HepG2 (cell line): Measurements from ENCODE around the gene GLCE. TPM values are rescaled to one million over a fixed set of nuclear protein-coding genes. Genes with fewer than 3 reads are reported as not detected.

Experiments used
- ATAC-seq: fragments of 200-7000 bp; cut with Tn5 transposase; 3 replicates; pipeline ENCODE4 v1.9.1; 2020; ENCODE audit warnings: mild to moderate bottlenecking, moderate library complexity
- BruUV-seq: library from RNA; stranded (reverse); fragments of 400-500 nt; replicated peaks from 2 replicates; lab custom pipeline; 2021; lab: Mats Ljungman, UMichigan
- CTCF ChIA-PET: fragments of 300-600 bp; formaldehyde crosslinking; extraction: SDS; loops from one replicate; lab custom pipeline; 2021; ENCODE audit warnings: low total read pairs, inconsistent platforms, low intra/inter-chr PET ratio; lab: Yijun Ruan, JAX
- POLR2A ChIA-PET: fragments of 350-600 bp; sonication (Branson Sonifier 250); formaldehyde crosslinking; loops from one replicate; lab custom pipeline; 2020; ENCODE audit warnings: antibody characterized with exemption, inconsistent platforms; lab: Yijun Ruan, JAX
- DNase-seq: peaks from one replicate; pipeline ENCODE4 v3.0.0-alpha.2; 2015; ENCODE audit warnings: low spot score
- FAIRE-seq: peaks from 3 replicates; lab custom pipeline; 2011; peaks lifted over from hg19 to GRCh38; lab: Jason Lieb, UNC
- H2AFZ ChIP-seq: one replicate; pipeline ENCODE4 v1.6.1; 2011; ENCODE audit warnings: low read length, inconsistent platforms
- H3K27ac ChIP-seq: fragments of 300-600 bp; 3 replicates; pipeline ENCODE4 v1.8.0; 2011; ENCODE audit warnings: mixed run types, mild to moderate bottlenecking, mixed read lengths, low read length, inconsistent platforms; ENCODE audit not compliant: insufficient read depth; ENCODE audit errors: extremely low read length
- H3K27me3 ChIP-seq, 2 experiments: fragments of 200-600 bp in 1 of 2; 2 replicates in 1 of 2; 3 replicates in 1 of 2; pipeline versions ENCODE4 v1.6.0 to v1.8.0; 2011; ENCODE audit warnings: low read length in 2 of 2, mild to moderate bottlenecking in 2 of 2, moderate library complexity in 2 of 2, inconsistent platforms in 1 of 2; ENCODE audit not compliant: insufficient read depth in 2 of 2, control insufficient read depth in 1 of 2
- H3K36me3 ChIP-seq, 2 experiments: fragments of 200-600 bp in 1 of 2; replicated peaks in 1 of 2; 2 replicates in 1 of 2; 3 replicates in 1 of 2; pipeline versions ENCODE4 v1.5.1 to v1.8.0; 2011; ENCODE audit warnings: low read length in 2 of 2, inconsistent platforms in 1 of 2; ENCODE audit not compliant: insufficient read depth in 2 of 2, control insufficient read depth in 1 of 2
- H3K4me1 ChIP-seq: 2 replicates; pipeline ENCODE4 v1.5.1; 2012; ENCODE audit warnings: low read length, inconsistent platforms; ENCODE audit not compliant: insufficient read depth
- H3K4me2 ChIP-seq: 2 replicates; pipeline ENCODE4 v1.6.0; 2011; ENCODE audit warnings: low read depth, low read length, inconsistent platforms
- H3K4me3 ChIP-seq, 3 experiments: fragments of 200-600 bp in 1 of 3; sonication (generic), shearing (Covaris generic) in 1 of 3; replicated peaks in 1 of 3; 2 replicates each; pipeline ENCODE4 v1.5.1; 2011 to 2016; ENCODE audit warnings: low read length in 3 of 3, inconsistent platforms in 2 of 3, low read depth in 2 of 3, mild to moderate bottlenecking in 2 of 3, control low read depth in 1 of 3, mixed read lengths in 1 of 3; ENCODE audit not compliant: insufficient read depth in 1 of 3
- H3K79me2 ChIP-seq: one replicate; pipeline ENCODE4 v1.6.1; 2011; ENCODE audit warnings: low read length, inconsistent platforms; ENCODE audit not compliant: insufficient read depth
- H3K9ac ChIP-seq: 2 replicates; pipeline ENCODE4 v1.6.0; 2011; ENCODE audit warnings: mild to moderate bottlenecking, low read depth, low read length, inconsistent platforms; ENCODE audit not compliant: insufficient read depth
- H3K9me3 ChIP-seq: 2 replicates; pipeline ENCODE4 v1.5.1; 2012; ENCODE audit warnings: mild to moderate bottlenecking, low read length
- H4K20me1 ChIP-seq: 2 replicates; pipeline ENCODE4 v1.6.0; 2011; ENCODE audit warnings: inconsistent platforms, mild to moderate bottlenecking, low read length, moderate library complexity; ENCODE audit not compliant: insufficient read depth
- RBAK ChIP-seq: sonication (generic); formaldehyde crosslinking; IDR thresholded peaks from 2 replicates; pipeline ENCODE4 v1.5.1; 2020; ENCODE audit warnings: mild to moderate bottlenecking, missing genetic modification reagents
- SNAI1 ChIP-seq: sonication (generic); formaldehyde crosslinking; IDR thresholded peaks from 2 replicates; pipeline ENCODE4 v1.5.0; 2020; ENCODE audit warnings: mild to moderate bottlenecking, missing genetic modification reagents, borderline replicate concordance
- SP2 ChIP-seq: sonication (generic); formaldehyde crosslinking; IDR thresholded peaks from 2 replicates; pipeline ENCODE4 v1.5.1; 2020; ENCODE audit warnings: mild to moderate bottlenecking, missing genetic modification reagents
- TAF1 ChIP-seq: sonication (generic); formaldehyde crosslinking; IDR thresholded peaks from 2 replicates; pipeline ENCODE4 v1.4.0; 2020; ENCODE audit warnings: missing genetic modification reagents
- TSC22D2 ChIP-seq: sonication (generic); formaldehyde crosslinking; IDR thresholded peaks from 2 replicates; pipeline ENCODE4 v1.5.1; 2020; ENCODE audit warnings: missing genetic modification reagents, mild to moderate bottlenecking, borderline replicate concordance
- ZC3H13 ChIP-seq: sonication (generic); formaldehyde crosslinking; IDR thresholded peaks from 2 replicates; pipeline ENCODE4 v1.8.1; 2023; ENCODE audit warnings: mild to moderate bottlenecking, missing genetic modification reagents, moderate library complexity
- ZFP36L1 ChIP-seq: sonication (generic); formaldehyde crosslinking; IDR thresholded peaks from 2 replicates; pipeline ENCODE4 v1.8.0; 2022; ENCODE audit warnings: mild to moderate bottlenecking, missing genetic modification reagents, moderate library complexity
- ZKSCAN5 ChIP-seq: sonication (generic); formaldehyde crosslinking; IDR thresholded peaks from 2 replicates; pipeline ENCODE4 v1.5.1; 2020; ENCODE audit warnings: mild to moderate bottlenecking, missing genetic modification reagents
- ZNF10 ChIP-seq: sonication (generic); formaldehyde crosslinking; IDR thresholded peaks from 2 replicates; pipeline ENCODE4 v1.4.0; 2020; ENCODE audit warnings: mild to moderate bottlenecking, low read depth, missing genetic modification reagents, borderline replicate concordance
- ZNF24 ChIP-seq: fragments of 450-650 bp; IDR thresholded peaks from 2 replicates; pipeline ENCODE4 v1.6.1; 2017; ENCODE audit warnings: antibody characterized with exemption, mild to moderate bottlenecking
- ZNF337 ChIP-seq: sonication (generic); formaldehyde crosslinking; IDR thresholded peaks from 2 replicates; pipeline ENCODE4 v1.5.1; 2020; ENCODE audit warnings: missing genetic modification reagents, low read depth, mild to moderate bottlenecking, borderline replicate concordance
- ZNF780A ChIP-seq: sonication (generic); formaldehyde crosslinking; IDR thresholded peaks from 2 replicates; pipeline ENCODE4 v1.8.0; 2022; ENCODE audit warnings: mild to moderate bottlenecking, missing genetic modification reagents, moderate library complexity
- WGBS: methylation state at CpG from one replicate; pipeline ENCODE4 v1.1.6; 2017; ENCODE audit warnings: low lambda C conversion rate; 5-methylcytosine and 5-hydroxymethylcytosine counted together
- in situ Hi-C: cut with HindIII; loops from 2 replicates; pipeline ENCODE4 v1.10.0; 2017; ENCODE audit warnings: low pct_unique_long_range_greater_than_20kb; ENCODE audit not compliant: extremely low pct_ligation_motif_present
- intact Hi-C: fragments of 100-400 bp; cut with micrococcal nuclease; formaldehyde crosslinking; loops from one replicate; pipeline ENCODE4 v1.10.0; 2022; ENCODE audit not compliant: unreplicated experiment
- polyA plus RNA-seq, 8 experiments: library from polyadenylated mRNA; depleted of rRNA in 3 of 8; stranded (reverse) in 7 of 8; unstranded in 1 of 8; fragments of >200 nt; fragmentation: Illumina TruSeq in 4 of 8; extraction: Trizol in 4 of 8; gene quantifications; 2 replicates each; pipeline versions ENCODE4 v1.2.1 to v1.2.3, GENCODE V29; 2011 to 2016; ENCODE audit warnings: low read depth in 4 of 8, missing spikeins in 1 of 8, mixed read lengths in 1 of 8; ENCODE audit not compliant: insufficient read depth in 1 of 8
- total RNA-seq, 5 experiments: library from RNA; depleted of rRNA; stranded (reverse); fragments of >200 nt; fragmentation: Illumina TruSeq; extraction: Trizol; gene quantifications; 2 replicates each; pipeline ENCODE4 v1.2.3, GENCODE V29; 2016; ENCODE audit warnings: low read depth in 1 of 5
- TF ChIP-seq, protein P1 (sequence below): sonication (generic); formaldehyde crosslinking; conservative IDR thresholded peaks from 2 replicates; pipeline ENCODE4 v1.8.1; 2023; ENCODE audit warnings: missing genetic modification reagents
- TF ChIP-seq, protein P2 (sequence below): sonication (generic); formaldehyde crosslinking; conservative IDR thresholded peaks from 2 replicates; pipeline ENCODE4 v1.4.0; 2020; ENCODE audit warnings: missing genetic modification reagents
- TF ChIP-seq, protein P3 (sequence below): sonication (generic); formaldehyde crosslinking; IDR thresholded peaks from 2 replicates; pipeline ENCODE4 v1.4.0; 2020; ENCODE audit warnings: mild to moderate bottlenecking, missing genetic modification reagents, borderline replicate concordance
- TF ChIP-seq, protein P4 (sequence below): IDR thresholded peaks from 2 replicates; pipeline ENCODE4 v1.6.1; 2016; ENCODE audit warnings: mild to moderate bottlenecking

GLCE gene
- total and polyA plus RNA-seq, 2 of the 13 experiments (the other 11 are each of a cell fraction or from before 2014, with no cell fraction given), result 12.9 to 23.4 TPM

DNA sequence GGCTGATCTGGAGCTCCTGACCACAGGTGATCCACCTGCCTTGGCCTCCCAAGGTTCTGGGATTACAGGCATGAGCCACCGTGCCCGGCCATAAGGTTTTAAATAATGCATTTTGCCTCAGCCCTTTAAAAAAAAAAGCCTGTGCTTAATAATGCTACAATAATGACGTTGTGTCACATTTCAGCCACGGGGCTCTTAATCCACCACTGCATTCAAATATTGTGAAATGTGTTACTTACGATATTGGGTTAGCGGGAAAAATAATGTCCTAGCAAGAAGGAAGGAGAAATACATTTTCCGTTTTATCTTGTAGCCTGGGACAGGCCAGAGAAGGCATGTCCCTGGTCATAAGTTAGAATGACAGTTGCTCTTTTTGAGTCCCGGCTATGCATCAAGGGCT is 155.9 kb downstream of the GLCE start:
- no peak for DNase-seq
- no peaks in the 10 kb centered on the region for H3K4me1 ChIP-seq
- H2AFZ ChIP-seq, result no peak overlapping the region
- no peaks in the 10 kb centered on the region for H4K20me1 ChIP-seq
- peaks cover 5 to 23% of the 10 kb centered on the region in 2 experiments; a peak in 4 of 5 replicates for H3K27me3 ChIP-seq
- CTCF ChIA-PET, result no interaction called here
- no peak overlapping the region for H3K4me2 ChIP-seq
- TF ChIP-seq ZFP36L1 (no peak), TSC22D2 (CRISPR knock-in tag) (no peak), ZKSCAN5 (CRISPR knock-in tag) (no peak), TAF1 (CRISPR knock-in tag) (no peak), SNAI1 (no peak), ZNF337 (CRISPR knock-in tag) (no peak), ZC3H13 (CRISPR knock-in tag) (no peak), ZNF10 (CRISPR knock-in tag) (no peak), SP2 (no peak), ZNF24 (no peak), ZNF780A (CRISPR knock-in tag) (no peak), RBAK (no peak)
- TF ChIP-seq, protein P1, sequence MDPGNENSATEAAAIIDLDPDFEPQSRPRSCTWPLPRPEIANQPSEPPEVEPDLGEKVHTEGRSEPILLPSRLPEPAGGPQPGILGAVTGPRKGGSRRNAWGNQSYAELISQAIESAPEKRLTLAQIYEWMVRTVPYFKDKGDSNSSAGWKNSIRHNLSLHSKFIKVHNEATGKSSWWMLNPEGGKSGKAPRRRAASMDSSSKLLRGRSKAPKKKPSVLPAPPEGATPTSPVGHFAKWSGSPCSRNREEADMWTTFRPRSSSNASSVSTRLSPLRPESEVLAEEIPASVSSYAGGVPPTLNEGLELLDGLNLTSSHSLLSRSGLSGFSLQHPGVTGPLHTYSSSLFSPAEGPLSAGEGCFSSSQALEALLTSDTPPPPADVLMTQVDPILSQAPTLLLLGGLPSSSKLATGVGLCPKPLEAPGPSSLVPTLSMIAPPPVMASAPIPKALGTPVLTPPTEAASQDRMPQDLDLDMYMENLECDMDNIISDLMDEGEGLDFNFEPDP (CRISPR knock-in tag), result no peak
- TF ChIP-seq, protein P2, sequence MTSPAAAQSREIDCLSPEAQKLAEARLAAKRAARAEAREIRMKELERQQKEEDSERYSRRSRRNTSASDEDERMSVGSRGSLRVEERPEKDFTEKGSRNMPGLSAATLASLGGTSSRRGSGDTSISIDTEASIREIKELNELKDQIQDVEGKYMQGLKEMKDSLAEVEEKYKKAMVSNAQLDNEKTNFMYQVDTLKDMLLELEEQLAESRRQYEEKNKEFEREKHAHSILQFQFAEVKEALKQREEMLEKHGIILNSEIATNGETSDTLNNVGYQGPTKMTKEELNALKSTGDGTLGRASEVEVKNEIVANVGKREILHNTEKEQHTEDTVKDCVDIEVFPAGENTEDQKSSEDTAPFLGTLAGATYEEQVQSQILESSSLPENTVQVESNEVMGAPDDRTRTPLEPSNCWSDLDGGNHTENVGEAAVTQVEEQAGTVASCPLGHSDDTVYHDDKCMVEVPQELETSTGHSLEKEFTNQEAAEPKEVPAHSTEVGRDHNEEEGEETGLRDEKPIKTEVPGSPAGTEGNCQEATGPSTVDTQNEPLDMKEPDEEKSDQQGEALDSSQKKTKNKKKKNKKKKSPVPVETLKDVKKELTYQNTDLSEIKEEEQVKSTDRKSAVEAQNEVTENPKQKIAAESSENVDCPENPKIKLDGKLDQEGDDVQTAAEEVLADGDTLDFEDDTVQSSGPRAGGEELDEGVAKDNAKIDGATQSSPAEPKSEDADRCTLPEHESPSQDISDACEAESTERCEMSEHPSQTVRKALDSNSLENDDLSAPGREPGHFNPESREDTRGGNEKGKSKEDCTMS (CRISPR knock-in tag), result no peak
- TF ChIP-seq, protein P3, sequence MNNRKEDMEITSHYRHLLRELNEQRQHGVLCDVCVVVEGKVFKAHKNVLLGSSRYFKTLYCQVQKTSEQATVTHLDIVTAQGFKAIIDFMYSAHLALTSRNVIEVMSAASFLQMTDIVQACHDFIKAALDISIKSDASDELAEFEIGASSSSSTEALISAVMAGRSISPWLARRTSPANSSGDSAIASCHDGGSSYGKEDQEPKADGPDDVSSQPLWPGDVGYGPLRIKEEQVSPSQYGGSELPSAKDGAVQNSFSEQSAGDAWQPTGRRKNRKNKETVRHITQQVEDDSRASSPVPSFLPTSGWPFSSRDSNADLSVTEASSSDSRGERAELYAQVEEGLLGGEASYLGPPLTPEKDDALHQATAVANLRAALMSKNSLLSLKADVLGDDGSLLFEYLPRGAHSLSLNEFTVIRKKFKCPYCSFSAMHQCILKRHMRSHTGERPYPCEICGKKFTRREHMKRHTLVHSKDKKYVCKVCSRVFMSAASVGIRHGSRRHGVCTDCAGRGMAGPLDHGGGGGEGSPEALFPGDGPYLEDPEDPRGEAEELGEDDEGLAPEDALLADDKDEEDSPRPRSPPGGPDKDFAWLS (CRISPR knock-in tag), result no peak
- TF ChIP-seq, protein P4, sequence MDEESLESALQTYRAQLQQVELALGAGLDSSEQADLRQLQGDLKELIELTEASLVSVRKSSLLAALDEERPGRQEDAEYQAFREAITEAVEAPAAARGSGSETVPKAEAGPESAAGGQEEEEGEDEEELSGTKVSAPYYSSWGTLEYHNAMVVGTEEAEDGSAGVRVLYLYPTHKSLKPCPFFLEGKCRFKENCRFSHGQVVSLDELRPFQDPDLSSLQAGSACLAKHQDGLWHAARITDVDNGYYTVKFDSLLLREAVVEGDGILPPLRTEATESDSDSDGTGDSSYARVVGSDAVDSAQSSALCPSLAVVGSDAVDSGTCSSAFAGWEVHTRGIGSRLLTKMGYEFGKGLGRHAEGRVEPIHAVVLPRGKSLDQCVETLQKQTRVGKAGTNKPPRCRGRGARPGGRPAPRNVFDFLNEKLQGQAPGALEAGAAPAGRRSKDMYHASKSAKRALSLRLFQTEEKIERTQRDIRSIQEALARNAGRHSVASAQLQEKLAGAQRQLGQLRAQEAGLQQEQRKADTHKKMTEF (CRISPR knock-in tag), result no peak
- H3K4me3 ChIP-seq, result no peak overlapping the region
- no peaks in the 10 kb centered on the region for H3K36me3 ChIP-seq
- intact Hi-C loops (no loop called here), in situ Hi-C loops (no loop called here)
- WGBS, result 63% methylated on average over 8 of the region's 8 CpGs
- no peak for ATAC-seq
- no peak overlapping the region for H3K27ac ChIP-seq
- FAIRE-seq, result no peak
- no peak overlapping the region for H3K9ac ChIP-seq
- H3K79me2 ChIP-seq, result no peaks in the 10 kb centered on the region
- no TSS peak for BruUV-seq
- H3K9me3 ChIP-seq, result no peaks in the 10 kb centered on the region
- POLR2A ChIA-PET, result no interaction called here
